NK-92 (cell line): Measurements from ENCODE around the gene STAT5B.
"Not testable (repeated sequence)": the region's sequence is repeated elsewhere in the genome, so short reads cannot be mapped to it uniquely, and the experiment has no call there.

Experiments
- DNase-seq: peaks from one replicate; lab custom pipeline; 2025; ENCODE audit not compliant: unreplicated experiment; lab: John Stamatoyannopoulos, UW

STAT5B gene

GRCh38 chr17:42307362-42307927, 31.3 kb upstream of the STAT5B start:
- no peak for DNase-seq

GRCh38 chr17:42306385-42306667, 30.1 kb upstream of the STAT5B start:
- no peak for DNase-seq

GRCh38 chr17:42305543-42306384, 29.6 kb upstream of the STAT5B start:
- DNase-seq = no peak

- DNase-seq = not testable (repeated sequence)
Observed at GRCh38 chr17:42305031-42305330, 28.8 kb upstream of the STAT5B start.

- no peak for DNase-seq
Observed at GRCh38 chr17:42304187-42305030, 28.2 kb upstream of the STAT5B start.

- no peak for DNase-seq
Observed at GRCh38 chr17:42303694-42304093, 27.5 kb upstream of the STAT5B start.

- DNase-seq = no peak
Observed at GRCh38 chr17:42301022-42301421, 24.8 kb upstream of the STAT5B start.

- not testable (repeated sequence) for DNase-seq
Observed at GRCh38 chr17:42299913-42300312, 23.7 kb upstream of the STAT5B start.

- not testable (repeated sequence) for DNase-seq
Observed at GRCh38 chr17:42299361-42299760, 23.2 kb upstream of the STAT5B start.

GRCh38 chr17:42297775-42298174, 21.6 kb upstream of the STAT5B start:
- not testable (repeated sequence) for DNase-seq

- no peak for DNase-seq
Observed at GRCh38 chr17:42296012-42296411, 19.8 kb upstream of the STAT5B start.

GRCh38 chr17:42294469-42295398, 18.5 kb upstream of the STAT5B start:
- DNase-seq = no peak

GRCh38 chr17:42291129-42291528, 14.9 kb upstream of the STAT5B start:
- DNase-seq = no peak

- no peak for DNase-seq
Observed at GRCh38 chr17:42290577-42290976, 14.4 kb upstream of the STAT5B start.

- no peak for DNase-seq
Observed at GRCh38 chr17:42289611-42290181, 13.5 kb upstream of the STAT5B start.

- DNase-seq = no peak
Observed at GRCh38 chr17:42288803-42289610, 12.8 kb upstream of the STAT5B start.

GRCh38 chr17:42287977-42288802, 12.0 kb upstream of the STAT5B start, which contains the start of gene STAT5A:
TSS of gene STAT5A (plus strand) at chr17:42288498. CDS start at chr17:42289412, 914 bp downstream.
- no peak for DNase-seq

GRCh38 chr17:42287305-42287976, 11.2 kb upstream of the STAT5B start:
- DNase-seq = no peak
